Measurements from ENCODE around the gene POLR3K. TPM values are rescaled to one million over a fixed set of nuclear protein-coding genes. Genes with fewer than 3 reads are reported as not detected.

Gene POLR3K
- total RNA-seq, 2 experiments from 2014 or later: 26.2 to 74.1 TPM

- TF ChIP-seq CTCF (conservative IDR thresholded peaks at IDR 0.05; ENCODE audit: low read length): no peak
- TF ChIP-seq EZH2phosphoT487 (IDR thresholded peaks at IDR 0.05; ENCODE audit: borderline replicate concordance, low read depth, low read length): no peak
- CTCF ChIA-PET (ENCODE audit: unreplicated experiment): no interaction called here
- Histone ChIP-seq H3K9me2 (ENCODE audit: insufficient read depth, low read length) (no peaks in the 10 kb centered on the region), H3K27ac (ENCODE audit: low read depth, low read length, poor library complexity, severe bottlenecking) (no peak overlapping the region), H3K79me2 (ENCODE audit: insufficient read depth, low read depth, low read length) (no peaks in the 10 kb centered on the region), H3K9me3 (ENCODE audit: low read length) (no peaks in the 10 kb centered on the region), H4K20me1 (ENCODE audit: insufficient read depth, low read length) (no peaks in the 10 kb centered on the region), H3K4me1 (ENCODE audit: insufficient read depth, low read length, poor library complexity, severe bottlenecking) (peaks cover 29% of the 10 kb centered on the region), H2AFZ (ENCODE audit: low read length) (no peak overlapping the region), H3K4me3 (ENCODE audit: low read depth, low read length, poor library complexity, severe bottlenecking) (no peak overlapping the region), H3K4me2 (ENCODE audit: low read length) (no peak overlapping the region), H3K36me3 (ENCODE audit: insufficient read depth, low read length) (no peaks in the 10 kb centered on the region)
- DNase-seq (ENCODE audit: low spot score): no peak
- POLR2A ChIA-PET: no interaction called here
- no TSS peak for BruUV-seq (replicated peaks)
- intact Hi-C loops (cut with micrococcal nuclease; ENCODE audit: unreplicated experiment): no loop called here
These were observed 20.8 kb upstream of the POLR3K start for GRCh38 chr16:74051-74746.

GRCh38 chr16:72561-73548 lies 19.4 kb upstream of the POLR3K start, which contains the start of gene RHBDF1:
TSS of gene RHBDF1 (minus strand) at chr16:72631. CDS start at chr16:65015, 7,616 bp downstream.
- no TSS peak for BruUV-seq (replicated peaks)
- POLR2A ChIA-PET: no interaction called here
- TF ChIP-seq CTCF (conservative IDR thresholded peaks at IDR 0.05; ENCODE audit: low read length): no peak
- no peak for TF ChIP-seq EZH2phosphoT487 (IDR thresholded peaks at IDR 0.05; ENCODE audit: borderline replicate concordance, low read depth, low read length)
- CTCF ChIA-PET (ENCODE audit: unreplicated experiment): no interaction called here
- Histone ChIP-seq H3K4me2 (ENCODE audit: low read length) (no peak within 1 kb of the TSS), H3K4me3 (ENCODE audit: low read depth, low read length, poor library complexity, severe bottlenecking) (no peak within 1 kb of the TSS), H4K20me1 (ENCODE audit: insufficient read depth, low read length) (no peaks in the 10 kb centered on the region), H2AFZ (ENCODE audit: low read length) (no peak within 1 kb of the TSS), H3K9me2 (ENCODE audit: insufficient read depth, low read length) (no peaks in the 10 kb centered on the region), H3K9me3 (ENCODE audit: low read length) (no peaks in the 10 kb centered on the region), H3K79me2 (ENCODE audit: insufficient read depth, low read depth, low read length) (no peaks in the 10 kb centered on the region), H3K36me3 (ENCODE audit: insufficient read depth, low read length) (no peaks in the 10 kb centered on the region), H3K4me1 (ENCODE audit: insufficient read depth, low read length, poor library complexity, severe bottlenecking) (peaks cover 21% of the 10 kb centered on the region), H3K27ac (ENCODE audit: low read depth, low read length, poor library complexity, severe bottlenecking) (no peak within 1 kb of the TSS)
- no peak for DNase-seq (ENCODE audit: low spot score)
- intact Hi-C loops (cut with micrococcal nuclease; ENCODE audit: unreplicated experiment): no loop called here
